ENCODE measurements around the gene CCM2.

CCM2 gene

DNA sequence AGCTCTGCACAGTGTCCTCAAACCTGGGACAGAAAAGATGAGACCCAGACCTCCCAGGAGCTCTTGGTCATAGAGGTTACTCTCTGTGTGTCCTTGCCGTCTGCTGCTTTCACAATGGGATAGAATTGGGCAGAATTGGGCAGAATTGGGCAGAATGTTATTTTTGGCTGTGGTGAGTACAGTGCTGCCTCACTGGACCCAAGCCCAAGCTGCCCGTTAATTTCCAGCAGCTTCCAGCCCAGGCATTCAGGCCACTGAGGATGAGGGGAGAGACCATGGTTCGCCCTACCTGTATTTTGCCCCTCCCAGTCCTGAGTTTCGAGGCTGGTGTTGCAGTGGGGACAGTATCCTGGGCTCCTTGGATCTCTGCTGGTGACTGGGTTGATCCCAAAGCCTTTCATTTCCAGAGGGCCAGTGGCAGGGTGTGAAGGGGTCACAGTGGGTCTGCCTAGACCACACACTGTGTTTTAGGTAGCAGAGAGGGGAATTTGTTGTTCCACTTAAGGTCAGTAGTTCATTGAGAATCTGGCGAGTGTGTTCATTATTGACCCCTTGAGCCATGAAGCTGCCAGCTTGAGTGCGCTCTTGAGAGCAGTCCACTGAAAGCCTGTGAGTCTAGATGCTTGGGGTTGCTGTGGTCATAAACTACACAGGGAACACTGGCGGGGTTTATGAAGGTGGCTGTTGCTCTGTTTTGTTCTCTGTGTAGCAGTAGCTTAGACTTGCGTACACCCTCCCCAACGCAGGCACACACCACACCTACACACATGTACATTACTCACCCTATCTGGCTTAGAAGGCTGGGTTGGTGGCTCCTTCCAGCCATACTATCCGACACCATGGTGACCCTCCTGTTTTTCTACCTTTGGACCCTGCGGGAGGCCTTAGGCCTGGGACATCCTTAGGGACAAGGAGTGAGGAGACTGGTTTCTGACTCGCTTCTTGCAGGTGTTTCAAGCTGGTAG is 65.3 kb downstream of the CCM2 start:
- no peaks in the 10 kb centered on the region for H3K4me1 ChIP-seq (ENCODE audit: control insufficient read depth in 1 of 2, insufficient read depth in 2 of 2, low read length in 2 of 2)

GRCh38 chr7:45066409-45066808 is 66.4 kb downstream of the CCM2 start:
- peaks cover 46 to 64% of the 10 kb centered on the region in 2 donors for H3K36me3 ChIP-seq (ENCODE audit: control insufficient read depth in 1 of 2, insufficient read depth in 2 of 2, low read length in 2 of 2)
- no peaks in the 10 kb centered on the region for H3K27me3 ChIP-seq (ENCODE audit: low read depth, low read length)
- H3K4me3 ChIP-seq (ENCODE audit: low read depth in 1 of 2, low read length in 2 of 2): no peak overlapping the region
- H3K27ac ChIP-seq (ENCODE audit: low read length): no peak overlapping the region
- no peaks in the 10 kb centered on the region for H3K4me1 ChIP-seq (ENCODE audit: control insufficient read depth in 1 of 2, insufficient read depth in 2 of 2, low read length in 2 of 2)
- H3K9me3 ChIP-seq (ENCODE audit: control insufficient read depth in 1 of 2, low read length in 2 of 2): no peaks in the 10 kb centered on the region

More for the DNA sequence above, 65.3 kb downstream of the CCM2 start:
- Histone ChIP-seq H3K36me3 (ENCODE audit: control insufficient read depth in 1 of 2, insufficient read depth in 2 of 2, low read length in 2 of 2) (peaks cover 39 to 54% of the 10 kb centered on the region in 2 donors), H3K9me3 (ENCODE audit: control insufficient read depth in 1 of 2, low read length in 2 of 2) (no peaks in the 10 kb centered on the region), H3K27me3 (ENCODE audit: low read depth, low read length) (no peaks in the 10 kb centered on the region), H3K27ac (ENCODE audit: low read length) (no peak overlapping the region), H3K4me3 (ENCODE audit: low read depth in 1 of 2, low read length in 2 of 2) (no peak overlapping the region)

DNA sequence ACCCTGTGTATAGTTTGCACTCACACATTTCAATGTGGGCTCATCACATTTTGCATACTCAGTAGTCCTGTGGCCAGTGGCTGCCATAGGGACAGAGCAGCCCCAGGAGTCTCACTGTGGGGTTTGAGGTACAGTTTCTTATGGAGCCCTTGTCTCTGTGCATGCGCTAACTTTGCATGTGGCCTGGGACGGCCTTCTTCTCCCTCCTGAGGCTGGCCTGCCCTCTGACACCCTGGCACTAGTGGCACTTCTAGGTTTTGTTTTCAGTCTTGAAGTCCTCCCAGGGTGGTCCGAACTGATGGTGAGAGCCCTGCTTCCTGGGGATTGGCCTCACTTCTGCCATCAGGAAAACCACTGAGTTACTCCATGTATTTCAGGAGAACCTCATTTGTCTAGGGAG is 67.6 kb downstream of the CCM2 start:
- no peak overlapping the region for H3K4me3 ChIP-seq (ENCODE audit: low read depth in 1 of 2, low read length in 2 of 2)
- no peak overlapping the region for H3K27ac ChIP-seq (ENCODE audit: low read length)
- no peaks in the 10 kb centered on the region for H3K27me3 ChIP-seq (ENCODE audit: low read depth, low read length)
- H3K4me1 ChIP-seq (ENCODE audit: control insufficient read depth in 1 of 2, insufficient read depth in 2 of 2, low read length in 2 of 2): no peaks in the 10 kb centered on the region
- H3K9me3 ChIP-seq (ENCODE audit: control insufficient read depth in 1 of 2, low read length in 2 of 2): no peaks in the 10 kb centered on the region
- H3K36me3 ChIP-seq (ENCODE audit: control insufficient read depth in 1 of 2, insufficient read depth in 2 of 2, low read length in 2 of 2): peaks cover 58 to 75% of the 10 kb centered on the region in 2 donors

DNA sequence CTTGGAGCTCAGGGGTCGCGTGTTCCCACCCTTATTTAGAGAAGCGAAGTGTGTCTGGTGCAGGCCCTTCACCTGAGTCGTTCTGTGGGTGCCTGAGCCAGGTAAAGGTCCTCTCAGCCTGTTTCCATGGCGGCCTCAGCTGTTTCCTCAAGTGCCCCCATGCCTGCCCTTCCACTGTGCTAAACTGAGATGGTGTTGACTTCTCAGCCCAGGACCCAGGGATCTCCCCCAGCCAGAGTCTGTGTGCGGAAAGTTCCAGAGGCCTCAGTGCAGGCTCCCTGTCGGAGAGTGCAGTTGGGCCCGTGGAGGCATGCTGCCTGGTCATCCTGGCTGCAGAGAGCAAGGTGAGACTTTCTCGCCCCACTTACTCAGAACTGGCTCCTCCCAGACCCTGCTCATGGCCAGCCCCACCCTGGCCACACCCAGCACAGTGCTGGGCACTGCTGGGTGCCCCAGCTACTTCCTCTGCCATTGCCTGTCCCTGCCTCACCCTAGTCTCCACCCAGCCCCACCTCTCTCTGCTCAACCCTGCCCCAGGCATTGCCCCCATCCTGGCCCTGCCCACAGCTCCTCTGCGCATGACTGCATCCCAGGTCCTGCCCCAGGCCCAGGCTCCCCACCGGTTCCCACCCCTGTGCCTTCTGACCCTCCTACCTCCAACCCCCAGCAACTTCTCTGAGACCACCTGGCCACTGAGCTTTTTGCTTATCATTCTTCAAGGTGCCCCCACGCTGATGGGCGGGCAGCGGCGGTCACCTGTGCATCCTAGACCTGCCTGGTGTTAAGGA is 68.4 kb downstream of the CCM2 start:
- Histone ChIP-seq H3K9me3 (ENCODE audit: control insufficient read depth in 1 of 2, low read length in 2 of 2) (no peaks in the 10 kb centered on the region), H3K27ac (ENCODE audit: low read length) (no peak overlapping the region), H3K4me1 (ENCODE audit: control insufficient read depth in 1 of 2, insufficient read depth in 2 of 2, low read length in 2 of 2) (no peaks in the 10 kb centered on the region), H3K4me3 (ENCODE audit: low read depth in 1 of 2, low read length in 2 of 2) (no peak overlapping the region), H3K27me3 (ENCODE audit: low read depth, low read length) (no peaks in the 10 kb centered on the region), H3K36me3 (ENCODE audit: control insufficient read depth in 1 of 2, insufficient read depth in 2 of 2, low read length in 2 of 2) (peaks cover 62 to 84% of the 10 kb centered on the region in 2 donors)

- Histone ChIP-seq H3K27me3 (ENCODE audit: low read depth, low read length) (no peaks in the 10 kb centered on the region), H3K36me3 (ENCODE audit: control insufficient read depth in 1 of 2, insufficient read depth in 2 of 2, low read length in 2 of 2) (peaks cover 61 to 83% of the 10 kb centered on the region in 2 donors)
These were observed 69.6 kb downstream of the CCM2 start for GRCh38 chr7:45069444-45070253.

GRCh38 chr7:45070254-45070642 is 70.2 kb downstream of the CCM2 start:
- H3K27ac ChIP-seq (ENCODE audit: low read length): no peak overlapping the region
- peaks cover 62 to 83% of the 10 kb centered on the region in 2 donors for H3K36me3 ChIP-seq (ENCODE audit: control insufficient read depth in 1 of 2, insufficient read depth in 2 of 2, low read length in 2 of 2)
- no peak overlapping the region for H3K4me3 ChIP-seq (ENCODE audit: low read depth in 1 of 2, low read length in 2 of 2)

More at GRCh38 chr7:45069444-45070253, 69.6 kb downstream of the CCM2 start:
- Histone ChIP-seq H3K4me1 (ENCODE audit: control insufficient read depth in 1 of 2, insufficient read depth in 2 of 2, low read length in 2 of 2) (no peaks in the 10 kb centered on the region), H3K4me3 (ENCODE audit: low read depth in 1 of 2, low read length in 2 of 2) (no peak overlapping the region), H3K27ac (ENCODE audit: low read length) (no peak overlapping the region), H3K9me3 (ENCODE audit: control insufficient read depth in 1 of 2, low read length in 2 of 2) (no peaks in the 10 kb centered on the region)

DNA sequence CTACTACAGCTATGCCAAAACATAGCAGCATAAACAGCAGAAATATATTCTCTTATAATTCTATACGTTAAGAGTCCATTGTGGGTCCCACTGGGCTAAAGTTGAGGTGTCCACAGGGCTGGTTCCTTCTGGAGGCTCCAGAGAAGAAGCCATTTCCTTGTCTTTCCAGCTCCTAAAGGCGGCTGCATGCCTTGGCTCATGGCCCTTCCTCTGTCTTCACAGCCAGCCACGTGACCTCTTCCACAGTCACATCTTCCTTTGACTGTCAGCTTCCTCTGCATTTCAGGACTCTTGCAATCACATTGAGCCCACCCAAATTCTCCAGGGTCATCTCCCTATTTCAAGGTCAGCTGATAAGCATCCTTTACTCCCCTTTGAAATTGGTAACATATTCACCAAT is 71.5 kb downstream of the CCM2 start:
- peaks cover 55 to 90% of the 10 kb centered on the region in 2 donors for H3K36me3 ChIP-seq (ENCODE audit: control insufficient read depth in 1 of 2, insufficient read depth in 2 of 2, low read length in 2 of 2)
- H3K4me1 ChIP-seq (ENCODE audit: control insufficient read depth in 1 of 2, insufficient read depth in 2 of 2, low read length in 2 of 2): no peaks in the 10 kb centered on the region
- H3K4me3 ChIP-seq (ENCODE audit: low read depth in 1 of 2, low read length in 2 of 2): no peak overlapping the region
- H3K9me3 ChIP-seq (ENCODE audit: control insufficient read depth in 1 of 2, low read length in 2 of 2): no peaks in the 10 kb centered on the region
- no peaks in the 10 kb centered on the region for H3K27me3 ChIP-seq (ENCODE audit: low read depth, low read length)
- no peak overlapping the region for H3K27ac ChIP-seq (ENCODE audit: low read length)

More at GRCh38 chr7:45070254-45070642, 70.2 kb downstream of the CCM2 start:
- H3K27me3 ChIP-seq (ENCODE audit: low read depth, low read length): no peaks in the 10 kb centered on the region
- no peaks in the 10 kb centered on the region for H3K9me3 ChIP-seq (ENCODE audit: control insufficient read depth in 1 of 2, low read length in 2 of 2)
- H3K4me1 ChIP-seq (ENCODE audit: control insufficient read depth in 1 of 2, insufficient read depth in 2 of 2, low read length in 2 of 2): no peaks in the 10 kb centered on the region

DNA sequence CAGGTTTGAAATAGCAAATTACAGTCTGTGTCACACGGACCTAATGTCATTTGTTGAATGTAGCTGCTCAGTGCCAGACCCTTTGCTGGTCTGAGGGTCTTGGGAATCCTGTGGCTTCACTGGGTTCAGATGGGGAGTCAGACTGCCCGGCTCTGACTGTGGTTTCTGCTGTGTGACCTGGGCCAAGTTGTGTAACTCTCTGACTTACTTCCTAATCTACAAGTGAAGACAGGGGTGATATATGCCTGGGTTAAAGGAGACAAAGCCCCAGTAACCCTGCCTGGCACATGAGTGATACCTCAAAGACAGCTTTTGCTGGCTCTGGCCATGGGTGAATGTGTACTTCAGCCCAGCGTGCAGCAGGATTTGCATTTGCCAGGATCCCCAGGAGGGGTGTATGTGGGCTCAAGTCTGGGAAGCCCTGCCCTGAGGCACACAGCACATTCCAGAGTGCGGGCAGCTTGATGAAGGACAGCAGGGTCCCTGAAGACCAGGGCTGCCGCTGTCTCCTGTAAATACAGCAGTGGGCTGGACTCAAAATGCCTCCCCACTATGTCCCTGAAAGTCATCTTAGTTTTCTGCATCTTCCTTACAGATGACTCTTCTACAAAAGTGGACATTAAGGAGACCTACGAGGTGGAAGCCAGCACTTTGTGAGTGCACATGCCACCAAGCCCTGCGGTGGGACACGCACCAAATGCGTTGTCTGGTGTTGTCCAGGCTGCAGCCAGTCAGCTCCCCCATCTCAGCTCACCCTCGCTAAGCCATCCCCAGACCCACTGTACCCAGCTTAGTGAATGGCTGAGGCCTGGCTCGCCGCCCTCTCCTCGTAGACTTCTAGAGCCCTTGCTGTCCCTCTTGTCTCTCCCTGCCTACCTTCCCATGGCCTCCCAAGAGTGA is 72.4 kb downstream of the CCM2 start:
- Histone ChIP-seq H3K4me1 (ENCODE audit: control insufficient read depth in 1 of 2, insufficient read depth in 2 of 2, low read length in 2 of 2) (no peaks in the 10 kb centered on the region), H3K27me3 (ENCODE audit: low read depth, low read length) (no peaks in the 10 kb centered on the region), H3K27ac (ENCODE audit: low read length) (no peak overlapping the region), H3K4me3 (ENCODE audit: low read depth in 1 of 2, low read length in 2 of 2) (no peak overlapping the region), H3K9me3 (ENCODE audit: control insufficient read depth in 1 of 2, low read length in 2 of 2) (no peaks in the 10 kb centered on the region), H3K36me3 (ENCODE audit: control insufficient read depth in 1 of 2, insufficient read depth in 2 of 2, low read length in 2 of 2) (peaks cover 58 to 97% of the 10 kb centered on the region in 2 donors)

DNA sequence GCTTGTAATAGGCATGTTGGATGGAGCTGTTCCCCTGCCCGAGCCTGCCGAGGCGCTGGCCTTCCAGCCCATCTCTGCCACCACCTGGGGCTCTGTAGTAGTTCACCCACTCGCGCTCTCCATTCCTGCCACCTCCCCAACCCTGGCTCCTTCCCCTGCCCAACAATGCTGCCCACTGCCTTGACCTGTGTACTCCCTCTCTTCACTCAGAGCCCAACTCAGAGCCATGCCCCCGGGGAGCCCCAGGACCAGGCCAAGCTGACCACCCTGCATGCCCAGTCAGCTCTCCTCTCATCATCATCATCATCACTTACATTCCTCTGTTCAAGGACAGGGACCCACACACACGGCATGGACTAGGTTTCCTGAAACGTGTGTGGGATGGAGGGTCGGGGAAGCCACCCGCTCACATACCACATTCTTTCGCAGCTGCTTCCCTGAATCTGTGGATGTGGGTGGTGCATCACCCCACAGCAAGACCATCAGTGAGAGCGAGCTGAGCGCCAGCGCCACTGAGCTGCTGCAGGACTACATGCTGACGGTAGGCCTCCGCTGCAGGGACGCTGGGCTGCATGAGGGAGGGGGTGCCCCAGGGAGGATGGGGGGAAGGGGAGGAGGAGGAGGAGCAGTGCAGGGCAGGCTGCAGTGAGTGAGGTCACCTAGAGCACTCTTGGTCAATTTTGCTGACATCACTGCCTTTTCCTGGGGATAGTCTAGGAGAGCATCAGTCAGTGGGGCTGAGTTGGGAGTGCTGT is 73.2 kb downstream of the CCM2 start:
- H3K27ac ChIP-seq (ENCODE audit: low read length): no peak overlapping the region
- no peaks in the 10 kb centered on the region for H3K9me3 ChIP-seq (ENCODE audit: control insufficient read depth in 1 of 2, low read length in 2 of 2)
- H3K27me3 ChIP-seq (ENCODE audit: low read depth, low read length): no peaks in the 10 kb centered on the region
- no peaks in the 10 kb centered on the region for H3K4me1 ChIP-seq (ENCODE audit: control insufficient read depth in 1 of 2, insufficient read depth in 2 of 2, low read length in 2 of 2)
- H3K4me3 ChIP-seq (ENCODE audit: low read depth in 1 of 2, low read length in 2 of 2): no peak overlapping the region
- H3K36me3 ChIP-seq (ENCODE audit: control insufficient read depth in 1 of 2, insufficient read depth in 2 of 2, low read length in 2 of 2): peaks cover 53 to 95% of the 10 kb centered on the region in 2 donors
